Inflammatory macrophage treated with lipopolysaccharide for 1 hour (primary cell): ENCODE measurements around the gene ACVRL1.

Source experiments
- DNase-seq, 2 donors: peaks; one replicate each; pipeline ENCODE4 v3.0.0-alpha.2; 2020 to 2022

ACVRL1 gene

DNA sequence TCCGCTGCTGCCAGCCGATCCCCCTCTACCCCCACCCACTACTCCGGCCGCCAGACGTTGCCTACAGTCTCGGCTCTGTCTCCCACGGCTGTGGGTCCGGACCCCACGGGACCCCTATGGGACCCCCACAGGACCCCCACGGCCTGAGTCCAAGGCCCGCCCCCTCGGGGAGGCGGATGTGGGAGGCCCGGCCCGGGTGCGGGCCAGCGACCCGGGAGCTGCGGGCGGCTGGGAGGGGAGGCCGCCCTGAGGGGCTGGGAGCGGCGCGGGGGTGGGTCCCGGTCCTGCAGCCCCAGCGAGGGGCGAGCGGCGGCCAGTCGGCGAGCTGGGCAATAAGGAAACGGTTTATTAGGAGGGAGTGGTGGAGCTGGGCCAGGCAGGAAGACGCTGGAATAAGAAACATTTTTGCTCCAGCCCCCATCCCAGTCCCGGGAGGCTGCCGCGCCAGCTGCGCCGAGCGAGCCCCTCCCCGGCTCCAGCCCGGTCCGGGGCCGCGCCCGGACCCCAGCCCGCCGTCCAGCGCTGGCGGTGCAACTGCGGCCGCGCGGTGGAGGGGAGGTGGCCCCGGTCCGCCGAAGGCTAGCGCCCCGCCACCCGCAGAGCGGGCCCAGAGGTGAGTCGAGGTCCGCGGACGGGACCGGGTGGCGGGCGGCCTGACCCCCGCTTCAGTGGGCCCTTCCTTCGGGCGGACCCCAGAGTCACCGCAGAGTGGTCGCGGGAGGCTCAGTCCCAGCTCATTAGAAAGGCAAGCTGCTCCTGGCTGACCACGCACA is at the start of gene ACVRL1:
Gene ACVRL1 (plus strand): TSS at position 422 of the 773 bp plus-strand sequence. CDS start 4,971 bp downstream, outside the sequence.
- no peak for DNase-seq

DNA sequence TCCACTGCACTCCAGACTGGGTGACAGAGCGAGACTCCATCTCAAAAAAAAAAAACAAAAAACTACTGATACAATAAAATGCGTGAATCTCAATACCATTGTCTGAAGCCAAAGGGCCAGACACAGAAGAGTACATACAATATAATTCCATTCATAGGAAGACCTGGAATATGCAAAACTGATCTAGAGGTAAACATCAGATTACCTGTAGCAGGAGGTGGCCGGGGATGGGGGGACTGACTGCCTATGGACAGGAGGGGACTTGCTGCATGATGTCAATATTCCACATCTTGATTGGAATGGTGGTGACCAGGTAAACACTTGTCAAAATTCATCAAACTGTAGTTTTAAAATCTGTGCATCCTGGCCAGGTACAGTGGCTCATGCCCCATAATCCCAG is 46.3 kb upstream of the ACVRL1 start:
- no peak for DNase-seq

DNA sequence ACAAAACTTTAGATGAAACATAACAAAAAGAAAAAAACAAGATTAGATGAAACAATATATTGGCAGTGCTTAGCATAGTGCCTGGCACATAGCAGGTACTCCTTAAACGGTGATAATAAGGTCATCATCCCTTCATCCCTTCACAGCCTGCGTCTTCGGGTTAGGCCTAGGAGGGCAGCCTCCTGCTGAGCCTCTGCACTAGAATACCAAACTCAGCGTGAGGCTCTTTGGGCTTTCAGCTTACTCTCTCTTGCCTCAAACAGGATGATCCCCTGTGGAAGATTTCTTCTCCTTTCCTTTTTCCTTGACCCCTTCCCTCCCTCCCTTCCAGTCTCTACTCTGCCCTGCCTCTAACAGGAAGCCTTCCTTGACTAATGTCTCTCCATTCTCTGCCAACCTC is 44.4 kb upstream of the ACVRL1 start:
- no peak for DNase-seq

DNA sequence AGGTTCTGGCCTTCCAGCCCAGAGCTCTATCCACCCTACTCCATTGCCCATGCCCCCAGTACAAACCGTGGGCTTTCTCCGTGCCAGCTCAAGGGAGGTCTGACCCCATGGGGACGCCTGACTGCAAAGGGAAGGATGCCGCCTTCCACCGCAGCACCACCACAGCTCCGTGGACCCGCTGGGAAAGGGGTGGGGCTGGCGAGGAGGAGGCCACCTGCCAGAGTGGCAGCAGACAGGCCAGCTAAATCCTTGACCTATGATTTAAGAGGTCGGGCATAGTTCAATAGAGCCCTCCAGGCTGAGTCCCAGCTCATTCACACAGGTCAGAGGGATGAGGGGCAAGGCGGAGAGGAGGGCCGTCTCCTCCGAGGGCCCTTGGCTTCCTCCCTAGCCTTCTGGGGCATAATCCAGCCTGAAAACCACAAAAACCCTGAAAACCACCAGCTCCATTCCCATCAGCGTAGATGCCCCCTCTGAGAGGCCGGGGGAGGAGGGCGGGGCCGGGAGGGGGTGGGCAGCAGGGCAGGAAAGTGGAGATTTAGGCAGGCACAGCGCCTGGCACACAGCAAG is 43.9 kb upstream of the ACVRL1 start:
- no peak for DNase-seq

DNA sequence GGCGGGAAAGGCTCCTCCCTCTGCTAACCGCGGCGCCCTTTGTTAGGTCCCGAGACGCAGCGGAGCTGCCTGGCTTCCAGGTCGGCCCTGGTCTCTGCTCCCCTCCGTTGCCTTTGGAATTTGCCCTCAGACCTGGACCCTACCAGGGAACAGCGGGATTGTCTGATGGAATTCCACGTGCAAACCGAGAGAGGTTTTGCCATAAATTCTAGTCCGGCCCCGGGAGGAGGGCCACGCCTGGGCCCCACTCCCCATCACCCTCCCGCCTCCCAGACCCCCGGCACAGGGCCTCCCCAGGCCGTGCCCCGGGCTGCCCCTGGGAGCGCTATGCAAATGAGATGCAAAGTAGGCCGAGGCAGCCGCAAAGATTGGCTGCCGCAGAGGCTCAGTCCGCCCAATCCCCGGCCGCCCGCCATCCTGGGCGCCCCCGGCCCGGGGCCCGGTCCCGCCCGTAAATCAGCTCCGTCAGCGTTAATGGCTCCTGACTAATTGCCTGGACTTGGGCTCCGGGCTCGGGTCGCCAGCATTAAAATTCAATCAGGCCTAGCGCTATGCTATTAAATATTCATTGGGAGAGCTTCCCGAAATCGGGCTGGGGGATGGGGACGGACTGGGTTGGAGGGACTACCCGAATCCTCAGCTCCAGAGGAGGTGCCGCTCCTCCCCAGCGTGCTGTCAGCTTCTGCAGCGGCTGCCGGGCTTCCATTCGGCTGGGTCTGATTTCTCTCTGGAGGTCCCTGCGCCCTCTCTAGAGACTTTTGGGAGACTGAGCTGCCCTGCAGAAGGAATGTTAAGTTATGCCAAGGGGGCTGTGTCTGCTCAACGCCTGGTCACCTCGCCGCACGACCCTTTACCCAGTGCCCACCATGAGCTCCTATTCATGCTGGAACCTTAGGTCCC is 43.1 kb upstream of the ACVRL1 start:
- DNase-seq: no peak

DNA sequence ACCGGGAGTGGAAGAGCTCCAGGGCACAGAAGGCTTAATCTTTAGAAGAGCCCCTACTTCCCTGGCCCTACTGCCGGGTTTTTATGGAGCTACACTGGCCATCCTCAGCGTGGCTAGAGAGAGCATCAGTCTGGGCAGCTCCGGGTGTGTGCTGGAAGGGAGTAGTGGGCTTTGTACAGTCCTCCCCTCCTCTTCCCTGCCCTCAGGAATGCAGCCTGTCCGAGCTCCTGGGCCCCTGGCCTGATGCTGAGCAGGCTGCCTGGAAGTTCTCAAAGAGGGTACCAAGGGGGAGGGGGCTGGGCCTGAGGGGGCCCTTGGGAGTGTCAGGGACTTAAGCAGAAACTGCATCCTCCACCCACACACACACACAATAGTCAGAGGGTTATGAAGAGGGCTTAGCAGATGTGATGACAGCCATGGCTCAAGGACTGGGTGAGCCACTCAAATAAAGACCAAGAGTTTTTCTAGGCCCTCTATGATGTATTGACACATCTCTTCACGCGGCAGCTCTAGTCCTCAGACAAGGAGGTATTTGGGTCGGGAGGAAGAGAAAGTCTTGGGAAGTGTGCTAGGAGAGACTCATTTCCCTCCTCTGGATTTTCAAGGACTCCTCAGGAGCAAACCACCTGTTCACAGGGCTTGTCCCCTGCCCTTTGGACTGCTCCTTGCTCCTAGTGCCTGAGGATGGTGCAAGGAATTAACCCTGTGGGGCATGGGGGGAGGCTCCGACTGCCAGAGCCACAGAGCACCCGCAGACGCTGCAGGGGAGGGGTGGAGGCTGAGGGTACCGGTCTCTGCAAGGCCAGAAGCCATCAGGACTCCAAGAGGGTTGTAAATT is 42.3 kb upstream of the ACVRL1 start:
- no peak for DNase-seq

DNA sequence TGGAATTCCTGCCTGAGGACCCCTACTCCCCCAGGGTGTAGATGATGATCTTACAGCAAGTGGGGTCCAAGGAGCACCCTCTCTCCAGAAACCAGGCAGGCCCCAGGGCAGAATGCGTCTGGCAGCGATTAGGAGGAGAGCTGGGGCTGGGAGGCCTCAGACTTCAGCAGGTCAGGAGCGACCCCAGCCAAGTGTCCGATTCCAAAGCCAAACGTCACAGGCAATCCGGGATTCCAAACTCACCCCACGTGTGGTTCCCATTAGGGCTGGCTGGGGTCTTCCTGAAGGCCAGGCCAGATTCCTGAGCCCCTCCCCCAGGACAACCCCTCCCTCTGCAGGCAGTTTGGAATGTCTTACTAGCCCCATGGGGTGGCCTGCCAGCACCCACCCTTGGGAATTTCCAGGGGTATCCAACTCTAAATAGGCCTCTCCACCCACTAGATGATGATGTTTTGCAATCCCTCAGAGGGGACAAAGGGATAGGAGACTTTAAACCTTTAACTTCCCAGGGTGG is 41.5 kb upstream of the ACVRL1 start:
- DNase-seq: no peak

DNA sequence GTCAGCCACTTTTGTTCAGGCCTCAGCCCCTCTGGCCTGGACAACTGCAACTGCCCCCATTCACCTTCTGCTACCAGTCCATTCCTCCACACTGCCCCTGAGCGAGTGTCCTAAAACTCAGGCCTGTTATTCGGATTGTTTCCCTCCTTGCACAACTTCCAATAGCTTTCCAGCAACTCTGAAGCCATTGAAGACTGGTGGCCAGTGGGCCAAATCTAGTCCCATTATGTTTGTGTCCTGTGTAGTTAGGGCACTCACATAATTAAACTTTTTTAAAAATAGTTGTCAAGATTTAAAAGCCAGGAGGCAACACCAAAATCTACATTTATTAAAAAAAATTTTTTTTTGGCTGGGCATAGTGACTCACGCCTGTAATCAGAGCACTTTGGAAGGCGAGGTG is 41.0 kb upstream of the ACVRL1 start:
- no peak for DNase-seq

DNA sequence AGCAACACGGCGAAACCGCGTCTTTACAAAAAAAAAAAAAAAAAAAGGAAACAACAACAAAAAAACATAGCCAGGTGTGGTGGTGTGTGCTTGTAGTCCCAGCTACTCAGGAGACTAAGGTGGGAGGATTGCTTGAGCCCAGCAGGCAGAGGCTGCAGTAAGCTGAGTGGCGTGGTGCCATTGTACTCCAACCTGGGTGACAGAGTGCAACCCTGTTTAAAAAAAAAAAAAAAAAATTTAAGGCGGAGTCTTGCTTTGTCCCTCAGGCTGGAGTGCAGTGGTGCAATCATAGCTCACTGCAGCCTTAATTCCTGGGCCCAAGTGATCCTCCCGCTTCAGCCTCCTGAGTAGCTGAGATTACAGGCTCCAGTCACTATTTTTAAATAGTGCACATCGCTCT is 40.5 kb upstream of the ACVRL1 start:
- no peak for DNase-seq

DNA sequence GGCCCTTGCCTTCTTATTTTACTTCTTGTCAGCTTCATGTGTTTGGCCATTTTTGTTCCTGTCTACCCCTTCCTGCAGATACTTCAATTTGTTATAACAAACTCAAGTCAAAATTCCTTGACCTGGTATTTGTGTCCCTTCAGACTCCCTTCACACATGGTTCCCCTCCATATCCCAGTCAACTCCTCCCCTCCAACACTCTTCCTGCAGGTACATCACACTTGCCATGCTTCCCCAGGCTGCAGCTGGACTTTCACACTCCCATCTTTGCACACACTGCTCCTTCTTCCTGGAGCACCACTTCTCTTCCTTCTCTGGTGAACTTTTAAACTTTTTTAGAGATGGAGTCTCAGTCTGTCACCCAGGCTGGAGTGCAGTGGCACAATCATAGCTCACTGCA is 39.9 kb upstream of the ACVRL1 start:
- DNase-seq: no peak

DNA sequence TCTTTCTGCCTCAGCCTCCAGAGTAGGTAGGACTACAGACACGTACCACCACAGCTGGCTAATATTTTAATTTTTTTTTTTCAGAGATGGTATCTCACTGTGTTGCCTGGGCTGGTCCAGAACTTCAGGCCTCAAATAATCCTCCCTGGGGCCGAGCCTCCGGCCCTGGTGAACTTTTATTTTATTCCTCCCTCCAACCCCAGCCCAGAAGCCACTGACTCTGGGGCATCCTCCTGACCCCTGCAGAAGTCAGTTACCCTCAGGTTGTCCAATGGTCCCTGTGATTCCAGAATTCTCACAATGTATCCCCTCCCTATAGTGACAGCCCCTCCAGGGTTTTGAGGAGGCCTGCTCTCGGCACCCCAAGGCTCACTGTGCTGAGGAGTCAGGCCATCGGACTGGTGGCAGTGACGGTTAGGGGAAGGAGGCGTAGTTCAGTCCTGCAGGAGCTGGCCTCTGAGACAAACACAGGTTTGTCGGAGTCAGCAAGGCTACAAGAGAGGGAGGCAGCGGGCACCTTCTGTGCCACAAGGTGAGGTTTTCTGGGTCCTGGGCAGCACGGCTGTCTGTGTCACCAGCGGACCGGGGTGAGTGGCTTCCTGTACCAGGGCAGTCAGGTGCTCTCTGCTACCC is 39.4 kb upstream of the ACVRL1 start:
- DNase-seq: no peak

DNA sequence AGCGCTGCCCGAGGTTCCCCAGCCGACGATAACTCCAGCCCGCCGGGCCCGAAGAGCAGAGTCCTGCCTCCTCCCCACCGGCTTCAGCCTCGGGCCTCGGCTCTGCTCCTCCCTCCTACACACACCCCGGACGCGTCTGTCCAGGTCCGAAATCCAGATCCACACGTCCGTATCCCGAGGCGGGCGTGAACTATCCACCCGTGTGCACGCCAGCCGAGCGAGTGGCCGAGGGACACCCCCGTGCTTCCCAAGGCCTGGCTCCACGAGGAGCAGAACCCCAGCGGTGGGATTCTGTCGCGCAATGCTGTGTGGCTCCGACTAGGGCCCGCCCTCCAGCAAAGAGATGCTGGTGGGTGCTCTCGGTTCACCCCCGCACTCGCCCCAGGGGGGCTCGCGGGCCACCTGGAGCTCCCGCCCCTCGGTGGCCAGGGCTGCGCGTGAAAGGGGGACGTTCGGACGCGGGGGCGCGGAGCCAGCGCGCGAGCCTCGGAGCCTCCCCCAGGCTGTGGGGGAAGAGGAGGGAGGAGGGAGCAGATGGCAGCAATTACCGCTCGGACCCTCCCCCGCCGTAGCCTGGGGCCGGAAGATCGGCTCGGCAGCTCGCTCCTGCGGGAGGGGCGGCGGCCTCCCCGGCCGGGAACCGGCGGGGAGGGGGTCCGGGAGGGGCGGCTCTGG is 38.3 kb upstream of the ACVRL1 start:
- no peak for DNase-seq

DNA sequence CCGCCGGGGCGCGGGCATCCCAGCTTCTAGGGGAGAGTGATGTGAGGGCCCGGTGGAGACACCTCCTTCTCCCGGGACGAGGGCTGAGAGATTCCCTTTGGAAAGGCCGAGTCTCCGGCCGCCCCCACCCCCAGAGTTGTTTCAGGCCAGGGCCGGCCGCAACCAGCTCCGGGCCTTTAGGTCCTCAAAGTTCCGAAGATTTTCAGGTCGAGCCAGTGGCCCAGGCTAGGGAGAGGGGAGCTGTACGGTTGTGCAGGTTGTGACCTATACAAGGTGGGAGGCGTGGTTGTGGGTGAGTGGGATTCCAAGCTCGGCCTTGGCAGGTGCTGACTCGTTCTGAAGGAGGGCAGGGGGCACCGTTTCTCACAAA is 37.8 kb upstream of the ACVRL1 start:
- no peak for DNase-seq

DNA sequence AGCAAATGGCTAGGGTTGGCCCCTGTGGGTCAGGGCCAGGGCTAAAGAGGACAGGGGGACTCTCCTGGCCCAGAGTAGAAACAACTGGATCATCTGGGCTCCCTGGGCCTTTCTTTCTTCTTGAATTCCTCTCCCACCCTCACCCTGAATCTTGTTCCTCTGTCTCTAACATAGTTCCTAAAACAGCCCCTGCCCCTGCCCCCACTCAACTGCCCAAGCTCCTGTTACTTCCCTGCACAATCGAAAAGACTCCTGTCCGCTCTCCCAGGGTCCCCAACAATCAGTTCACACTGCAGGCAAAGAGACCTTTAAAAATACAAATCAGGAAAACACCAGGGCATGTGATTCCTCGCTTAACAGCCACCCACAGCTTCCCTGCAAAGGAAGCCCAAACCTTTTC is 37.4 kb upstream of the ACVRL1 start:
- peak; percentile 22 to 32 for DNase-seq

DNA sequence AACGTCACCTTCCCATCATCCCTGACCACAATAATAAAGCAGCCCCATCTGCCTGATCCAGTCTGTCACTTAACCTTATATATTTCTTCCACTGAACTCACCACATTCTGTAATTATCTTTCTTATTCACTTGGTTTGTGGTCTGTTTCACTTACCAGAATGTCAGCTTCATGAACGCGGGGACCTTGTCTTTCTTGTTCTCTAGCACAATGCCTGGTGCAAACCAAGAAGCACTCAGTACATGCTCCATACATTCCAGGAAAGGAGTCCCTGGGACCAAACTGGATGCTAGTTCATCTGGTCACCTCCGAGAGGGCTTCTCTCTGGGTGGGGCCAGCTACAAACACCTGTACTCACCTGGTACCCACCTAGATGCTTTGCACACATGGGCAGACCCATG is 36.8 kb upstream of the ACVRL1 start:
- no peak for DNase-seq

DNA sequence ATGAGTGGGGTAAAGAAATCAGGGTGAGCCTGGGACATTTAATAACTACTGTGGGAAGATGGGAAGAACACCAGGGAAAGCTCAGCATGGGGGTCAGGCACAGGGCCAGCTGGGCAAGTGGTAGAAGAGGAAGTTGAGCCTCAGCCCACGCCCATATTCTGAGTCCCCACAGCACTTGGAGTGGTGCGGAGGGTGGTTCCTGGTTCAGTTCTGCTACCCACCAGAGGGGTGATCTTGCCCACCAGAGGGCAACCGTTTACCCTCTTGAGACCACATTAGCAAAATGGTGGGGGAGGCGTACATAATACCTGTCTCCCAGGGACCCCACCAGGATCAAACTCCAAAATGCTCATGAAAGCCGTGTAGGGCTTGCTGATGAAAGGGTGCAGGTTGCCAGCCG is 36.2 kb upstream of the ACVRL1 start:
- peak; percentile 72 to 73 for DNase-seq

DNA sequence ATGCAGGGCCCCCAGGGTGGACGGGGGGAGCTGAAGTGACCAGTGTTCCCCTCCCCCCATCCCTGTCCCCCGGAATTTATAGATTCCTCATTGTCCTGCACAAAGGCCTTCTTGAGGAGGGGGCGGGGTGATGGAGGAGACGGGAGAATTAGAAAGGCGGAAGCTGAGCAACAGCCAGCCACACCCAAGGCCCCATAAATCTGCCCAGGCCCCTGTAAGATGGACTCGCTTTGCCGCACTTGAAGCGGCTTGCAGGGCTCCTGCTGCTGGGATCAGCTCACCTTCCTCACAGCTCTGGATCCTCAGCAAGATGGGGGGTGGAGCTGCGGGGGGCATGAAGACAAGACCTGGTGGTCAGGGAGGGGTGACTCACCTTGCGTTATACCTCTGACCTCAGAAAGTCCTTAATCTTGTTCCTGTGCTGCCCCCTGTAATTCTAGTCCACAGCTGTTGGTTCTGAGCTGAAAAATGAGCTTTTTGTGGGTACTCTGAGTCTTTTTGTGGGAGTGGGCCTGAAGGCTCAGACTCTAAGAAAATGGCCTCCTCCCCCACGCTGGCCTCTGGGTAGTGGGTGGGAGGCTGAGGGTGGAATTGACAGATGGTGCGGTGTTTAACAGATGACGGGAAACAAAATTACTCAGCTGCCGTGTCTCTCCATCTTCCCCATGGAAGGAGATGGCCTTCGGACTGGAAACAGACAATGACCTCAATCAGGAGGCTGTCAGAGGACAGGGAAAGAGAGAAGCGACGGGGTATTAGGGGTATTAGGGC is 35.2 kb upstream of the ACVRL1 start:
- no peak for DNase-seq

DNA sequence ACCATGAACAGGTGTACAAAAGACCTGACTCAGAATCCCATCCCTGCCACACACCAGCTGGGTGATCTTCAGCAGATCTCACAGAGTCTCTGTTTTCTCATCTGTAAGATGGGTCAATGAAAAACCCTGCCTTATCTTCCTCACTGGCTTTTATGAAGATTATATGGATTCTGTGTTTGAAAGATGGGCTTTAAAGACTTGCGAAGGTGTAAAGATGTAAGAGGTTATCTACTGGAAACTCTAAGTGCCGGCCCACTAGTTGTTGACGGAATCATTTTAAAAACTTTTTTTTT is 34.7 kb upstream of the ACVRL1 start:
- no peak for DNase-seq

DNA sequence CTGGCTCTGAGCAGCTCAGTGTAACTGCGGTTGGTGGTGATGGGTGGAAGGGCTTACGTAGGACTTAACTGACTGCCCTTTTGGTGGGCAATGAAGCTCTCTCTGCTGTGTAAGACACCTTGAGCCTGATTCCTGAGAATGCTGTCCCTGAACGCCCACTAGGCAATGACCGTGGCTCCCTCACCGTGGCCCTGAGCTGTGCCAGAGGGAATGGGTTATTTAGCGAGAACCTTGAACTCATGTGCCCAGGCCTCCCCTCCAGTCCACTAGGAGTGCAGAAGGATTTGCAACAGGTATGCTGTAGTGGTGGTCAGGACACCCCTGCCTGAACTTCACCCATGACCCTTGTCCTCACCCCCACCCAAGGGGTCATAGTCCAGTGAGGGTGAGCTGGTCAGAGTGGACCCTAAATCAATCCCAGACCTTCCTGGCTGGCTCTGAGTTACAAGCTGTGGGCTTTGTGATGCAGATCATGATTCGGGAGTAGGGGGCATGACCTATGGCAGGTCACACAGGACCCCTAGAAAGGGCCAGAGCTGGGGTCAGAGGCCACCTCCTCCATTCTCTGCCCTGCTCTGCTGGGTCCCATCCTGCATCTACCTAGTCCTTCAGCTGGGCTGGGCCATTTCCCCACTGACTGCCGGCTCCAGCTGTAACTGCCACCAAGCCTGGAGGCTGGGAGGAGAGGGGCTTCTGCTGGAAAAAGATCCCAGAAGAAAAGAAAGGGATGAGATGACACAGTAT is 33.9 kb upstream of the ACVRL1 start:
- DNase-seq: no peak

DNA sequence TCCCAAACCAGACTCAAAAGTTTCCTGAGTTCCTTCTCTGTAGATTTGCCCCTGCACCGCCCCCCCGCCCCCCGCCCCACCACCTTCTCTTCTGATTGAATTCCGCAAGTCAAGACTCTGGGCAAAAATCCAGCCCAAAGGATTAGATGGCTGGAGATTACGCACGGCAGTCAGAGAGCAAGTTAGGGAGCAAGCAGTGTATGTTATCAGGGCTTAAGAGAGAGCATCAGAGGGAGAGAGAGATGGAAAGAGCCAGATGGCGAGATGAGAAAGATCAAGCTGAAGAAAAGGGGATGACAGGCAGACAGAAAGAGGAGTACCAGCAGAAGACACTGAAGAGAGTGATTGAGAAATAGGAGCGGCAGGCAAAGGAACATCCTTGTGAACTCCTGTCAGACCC is 33.3 kb upstream of the ACVRL1 start:
- no peak for DNase-seq
